SKM-1 (cell line): ENCODE results near the gene HPCAL4.

Source experiments
- DNase-seq: peaks from one replicate; lab custom pipeline; 2025; ENCODE audit not compliant: unreplicated experiment; lab: John Stamatoyannopoulos, UW

HPCAL4 gene

DNA sequence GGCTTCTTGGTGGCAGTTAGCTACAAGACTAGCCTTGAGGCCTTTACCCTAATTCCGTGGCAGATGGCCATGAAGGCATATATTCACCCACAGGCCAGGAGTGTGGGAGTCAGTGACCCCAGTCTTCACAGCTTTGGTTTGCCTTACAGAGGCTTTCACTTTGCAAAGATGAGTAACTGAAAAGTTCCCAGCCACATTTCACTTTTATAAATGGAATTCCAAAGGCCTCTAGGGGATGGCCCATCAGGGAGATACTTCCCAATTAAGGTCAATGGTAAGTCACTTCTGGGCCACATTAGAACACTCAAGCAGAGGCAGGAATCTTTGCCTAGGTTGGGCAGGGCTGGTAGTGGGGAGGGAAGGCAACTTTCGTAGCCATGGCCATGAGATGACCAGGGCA is 38.7 kb downstream of the HPCAL4 start:
- no peak for DNase-seq

DNA sequence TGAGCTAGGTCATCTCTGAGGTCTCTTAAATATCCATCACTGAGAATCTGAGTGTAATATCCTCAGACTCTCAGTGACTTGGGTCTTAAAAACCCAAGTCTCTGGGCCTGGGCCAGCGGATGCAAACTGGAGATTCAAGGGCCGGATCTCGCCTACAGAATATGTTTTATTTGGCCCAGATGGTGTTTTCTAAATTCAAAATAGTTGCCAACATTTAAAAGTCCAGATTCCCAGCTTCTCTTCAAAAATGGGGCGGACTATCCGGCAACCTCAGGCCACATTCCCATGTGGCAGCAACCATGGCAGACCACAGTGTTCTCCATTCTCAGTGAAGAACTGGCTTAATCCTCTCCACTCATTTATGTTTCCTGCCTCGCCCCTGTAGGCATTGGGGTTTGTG is 39.1 kb downstream of the HPCAL4 start:
- DNase-seq, result no peak

DNA sequence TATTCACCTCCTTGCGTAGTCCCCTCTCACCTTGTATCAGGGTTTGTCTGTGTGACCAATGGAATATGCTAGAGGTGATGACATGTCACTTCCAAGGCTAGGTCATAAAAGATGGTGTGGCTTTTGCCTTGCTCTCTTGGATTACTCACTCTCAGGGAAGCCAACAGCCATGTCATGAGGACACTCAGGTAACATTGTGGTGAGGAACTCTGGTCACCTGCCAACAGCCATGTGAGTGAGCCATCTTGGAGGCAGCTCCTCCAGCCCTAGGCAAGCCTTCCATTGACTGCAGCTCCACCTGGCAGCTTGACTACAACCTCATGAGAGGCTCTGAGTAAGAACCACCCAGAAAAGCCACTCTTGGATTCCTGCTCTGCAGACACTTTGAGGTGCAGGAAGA is 40.8 kb downstream of the HPCAL4 start:
- DNase-seq, result no peak

DNA sequence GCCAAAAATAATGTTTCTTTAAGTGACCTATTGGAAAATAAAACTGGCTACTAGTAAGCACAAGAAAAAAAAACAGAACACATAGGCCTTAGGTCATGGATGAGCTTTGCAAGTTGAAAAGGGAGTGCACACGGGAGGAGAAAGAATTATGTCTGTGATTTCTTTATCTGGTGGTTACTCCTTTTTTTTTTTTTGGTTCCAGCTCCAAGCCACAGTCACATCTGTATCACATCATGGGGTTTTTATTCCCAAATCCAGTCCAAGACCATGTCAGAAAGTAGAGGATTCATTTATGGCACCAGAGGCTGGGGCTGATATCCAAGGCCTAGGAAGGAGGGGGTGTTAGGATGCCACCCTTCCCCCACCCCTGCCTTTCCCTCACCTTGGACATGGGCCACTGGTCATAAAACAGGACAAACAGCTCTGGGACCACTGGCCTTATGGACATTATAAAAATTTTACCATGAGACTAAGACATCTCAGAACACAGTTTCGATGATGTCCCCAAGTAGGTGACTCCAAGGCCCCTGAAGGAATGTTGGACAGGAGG is 41.5 kb downstream of the HPCAL4 start:
- DNase-seq, result no peak

DNA sequence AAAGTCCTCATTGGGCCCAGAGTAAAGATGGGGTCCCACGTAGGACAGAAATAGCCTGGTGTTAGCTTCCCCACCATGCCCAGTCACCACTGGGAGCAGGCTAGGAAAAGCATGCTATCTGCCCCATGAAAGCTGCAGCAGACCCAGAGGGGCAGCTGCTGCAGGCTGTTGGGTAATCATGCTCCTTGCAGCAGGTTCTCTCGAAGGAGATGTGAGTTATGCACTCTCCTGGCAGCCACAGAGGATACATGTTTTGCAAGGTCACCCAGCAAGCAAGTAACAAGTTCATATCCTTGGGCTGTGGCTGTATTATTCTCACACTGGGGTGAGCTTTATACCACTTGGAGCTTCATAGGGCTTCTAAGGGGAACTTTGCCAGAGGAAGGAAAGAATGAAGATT is 42.7 kb downstream of the HPCAL4 start:
- DNase-seq, result no peak

DNA sequence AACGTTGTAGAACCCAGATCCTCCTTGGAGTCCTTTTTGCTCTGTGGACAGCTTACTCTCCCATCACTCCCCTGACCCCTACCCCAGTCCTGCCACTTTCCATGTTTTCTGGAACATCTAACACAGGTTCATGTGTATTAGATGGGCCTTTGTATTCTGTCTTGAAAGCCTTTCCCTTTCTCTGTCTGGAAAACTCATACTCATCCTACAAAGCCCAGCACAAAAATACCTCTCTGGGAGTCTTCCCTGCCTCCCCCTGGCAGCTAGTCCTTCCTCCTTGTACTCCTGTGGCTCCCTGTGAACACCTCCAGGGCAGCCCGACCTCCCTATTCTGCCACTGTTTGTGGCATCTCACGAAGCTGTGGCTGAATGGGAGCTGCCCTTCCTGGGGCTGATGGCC is 44.0 kb downstream of the HPCAL4 start:
- no peak for DNase-seq

DNA sequence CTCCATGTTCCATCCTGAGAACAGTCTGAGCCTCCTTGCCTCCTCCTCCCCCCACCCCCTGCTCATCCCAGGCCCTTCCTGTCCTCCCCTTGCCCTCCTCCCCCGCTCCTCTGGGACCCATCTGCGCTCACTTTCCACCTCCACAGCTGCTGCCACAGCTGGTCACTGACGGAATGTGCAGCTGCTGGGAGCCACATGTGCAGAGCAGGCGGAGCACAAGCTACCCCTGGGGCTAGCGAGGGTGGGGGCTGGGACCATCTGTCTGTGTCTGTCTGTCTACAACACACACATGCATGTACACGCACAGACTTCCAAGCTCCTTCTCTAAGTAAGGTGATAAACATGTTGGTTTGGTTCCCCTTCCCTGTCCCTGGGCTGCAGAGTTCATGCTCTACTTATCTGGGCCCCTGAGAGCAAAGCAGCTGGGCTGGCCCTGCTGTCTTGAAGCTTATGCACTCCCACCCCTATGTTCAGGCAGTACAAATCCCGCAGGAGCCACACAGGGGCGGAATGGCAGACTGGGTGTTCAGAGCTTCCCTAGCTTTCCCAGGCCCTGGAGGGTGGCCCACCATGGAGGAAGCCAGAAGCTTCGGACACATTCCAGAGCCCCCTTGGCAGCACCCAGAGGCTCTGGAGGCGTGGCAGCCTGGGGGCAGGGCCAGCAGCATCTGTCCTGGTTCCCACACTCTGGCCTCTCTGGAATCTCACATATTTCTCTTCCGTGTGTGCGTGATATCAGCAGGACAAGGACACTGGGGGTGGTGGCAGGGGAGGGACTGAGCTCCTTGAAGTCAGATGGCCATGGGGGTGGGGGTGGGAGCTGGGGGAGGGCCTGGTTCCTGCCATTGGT is 44.8 kb downstream of the HPCAL4 start:
- no peak for DNase-seq

DNA sequence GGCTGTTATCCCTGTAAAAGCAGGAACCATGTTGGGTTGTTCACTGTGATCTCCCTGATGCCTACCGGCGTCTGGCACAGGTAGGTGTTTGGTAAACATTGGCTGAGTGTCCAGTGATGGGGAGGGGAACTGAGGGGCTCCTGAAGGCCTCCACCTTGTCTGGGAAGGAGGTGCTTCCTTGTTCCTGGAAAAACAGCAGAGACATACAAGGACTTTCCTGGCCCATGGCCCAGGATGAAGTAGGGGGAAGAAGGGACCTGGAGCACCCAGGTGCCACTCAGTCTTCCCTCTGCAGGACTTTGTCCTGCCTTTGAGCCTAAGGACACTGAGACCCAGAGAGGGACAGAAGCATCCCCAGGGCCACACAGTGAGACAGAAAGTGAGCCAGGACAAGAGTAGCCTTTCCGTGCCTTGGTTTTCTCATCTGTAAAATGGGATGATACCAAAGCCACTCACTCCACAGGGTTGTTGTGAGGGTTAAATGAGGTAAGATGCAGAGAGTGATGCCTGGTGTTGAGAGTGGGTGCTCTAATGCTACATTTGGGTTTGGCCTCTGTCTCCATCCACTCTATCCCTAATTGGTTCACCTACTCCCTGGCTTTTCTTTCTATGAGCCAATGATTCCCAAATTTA is 45.7 kb downstream of the HPCAL4 start:
- no peak for DNase-seq

DNA sequence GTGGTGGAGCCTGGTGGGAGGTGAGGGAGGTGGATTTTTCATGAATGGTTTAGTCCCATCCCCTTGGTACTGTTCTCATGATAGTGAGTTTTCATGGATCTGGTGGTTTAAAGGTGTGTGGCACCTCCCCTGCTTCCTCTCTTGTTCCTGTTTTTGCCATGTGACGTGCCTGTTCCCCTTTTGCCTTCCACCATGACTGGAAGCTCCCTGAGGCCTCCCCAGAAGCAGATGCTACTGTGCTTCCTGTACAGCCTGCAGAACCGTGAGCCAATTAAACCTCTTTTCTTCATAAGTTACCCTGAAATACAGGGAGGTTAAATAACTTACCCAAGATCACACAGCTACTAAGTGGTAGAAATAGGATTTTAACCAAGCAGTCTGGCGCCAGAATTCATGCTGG is 47.5 kb downstream of the HPCAL4 start:
- DNase-seq, result no peak

DNA sequence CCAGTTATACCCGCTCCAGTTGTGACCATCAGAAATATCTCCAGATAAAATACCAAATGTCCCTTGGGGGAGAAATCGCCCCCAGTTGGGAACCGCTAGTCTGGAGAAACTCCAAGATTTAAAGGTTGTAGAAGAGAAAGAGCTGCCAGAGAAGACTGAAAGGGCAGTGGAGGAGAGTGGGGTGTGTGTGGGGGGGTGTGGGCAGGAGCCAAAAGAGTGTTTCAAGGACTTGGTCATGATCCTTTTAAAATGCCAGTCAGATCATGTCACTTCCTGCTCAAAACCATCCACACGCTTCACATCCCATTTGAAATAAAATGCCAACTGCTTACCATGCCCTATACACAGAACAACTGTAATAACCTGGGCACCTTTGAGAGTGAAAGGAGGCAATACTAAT is 48.4 kb downstream of the HPCAL4 start:
- DNase-seq, result no peak

DNA sequence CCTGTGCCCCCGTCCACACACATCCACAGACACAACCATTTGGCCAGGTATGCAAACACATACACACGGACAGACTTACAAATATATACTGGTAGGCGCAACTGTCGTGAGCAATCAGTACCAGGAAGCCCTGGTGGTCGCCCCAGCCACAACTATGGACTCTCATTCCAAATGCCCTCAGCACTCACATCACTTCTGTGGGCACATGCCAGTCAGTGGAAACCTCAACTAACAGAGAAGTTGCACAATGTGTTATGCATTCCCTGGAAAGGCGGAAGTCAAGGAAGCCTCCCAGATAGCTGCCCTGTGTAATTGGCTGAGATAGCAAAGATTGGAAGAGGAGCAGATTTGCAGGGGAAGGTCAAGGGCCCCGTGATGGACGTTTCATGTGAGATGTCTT is 50.4 kb downstream of the HPCAL4 start:
- DNase-seq, result no peak

DNA sequence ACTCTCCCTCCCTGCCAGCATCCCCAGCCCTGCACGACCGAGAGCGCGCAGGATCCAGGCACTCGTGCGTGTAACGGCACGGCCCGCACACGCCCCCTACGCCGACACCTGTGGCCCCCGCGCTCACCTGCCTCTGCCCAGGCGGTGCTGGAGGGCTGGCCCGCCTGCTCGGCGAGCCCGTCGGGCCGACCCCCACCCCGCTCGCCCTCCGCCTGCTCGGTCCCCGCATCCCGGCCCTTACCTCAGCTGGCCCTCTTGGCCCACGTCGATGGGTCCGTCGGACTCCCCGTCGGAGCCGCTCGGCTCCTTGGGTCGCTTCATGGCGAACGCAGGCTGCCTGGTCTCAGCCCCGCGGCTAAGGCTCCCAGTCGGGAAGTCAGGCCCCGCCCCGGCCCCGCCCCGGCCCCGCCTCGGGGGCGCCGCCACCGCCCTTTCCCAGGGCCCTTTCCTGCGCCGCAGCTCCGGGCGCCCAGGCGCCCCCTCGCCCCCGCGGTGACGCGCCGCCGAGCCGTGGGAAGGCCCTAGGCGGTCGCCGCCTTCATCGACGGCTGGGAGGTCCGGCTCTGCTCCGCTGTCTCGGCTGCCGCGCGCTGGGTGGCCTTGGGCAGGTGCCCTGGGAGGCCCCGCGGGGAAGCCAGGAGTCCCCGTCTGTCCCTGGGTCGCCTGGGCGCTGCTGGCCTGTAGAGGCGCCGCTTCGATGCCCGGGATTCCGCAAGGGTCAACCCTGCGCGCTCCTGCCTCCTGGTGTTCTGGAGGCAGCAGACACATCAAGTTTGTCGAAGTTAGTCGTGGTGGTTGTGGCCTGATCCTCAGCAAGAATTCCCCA is 51.7 kb downstream of the HPCAL4 start, which contains the start of gene HEYL:
Gene HEYL, minus strand, starts transcription at position 339 of the 826 bp plus-strand sequence. Its CDS starts 18 bp downstream, at position 321.
- peak; percentile 64 for DNase-seq

DNA sequence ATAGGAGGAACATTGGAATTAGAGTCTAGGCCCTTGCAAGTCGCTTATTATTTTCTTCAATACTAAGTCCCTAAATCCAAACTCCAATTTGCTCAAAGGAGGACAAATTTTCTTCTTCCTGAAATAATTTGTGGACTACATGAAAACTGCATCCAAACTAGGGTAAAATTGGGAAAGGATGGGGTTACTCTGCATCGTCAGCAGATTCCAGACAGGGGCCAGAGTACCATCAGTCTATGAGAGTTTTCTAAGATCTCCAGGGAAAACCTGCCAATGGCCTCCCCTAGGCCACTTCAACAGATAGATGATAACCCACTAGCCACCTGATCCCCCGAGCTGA is 52.3 kb downstream of the HPCAL4 start:
- no peak for DNase-seq

DNA sequence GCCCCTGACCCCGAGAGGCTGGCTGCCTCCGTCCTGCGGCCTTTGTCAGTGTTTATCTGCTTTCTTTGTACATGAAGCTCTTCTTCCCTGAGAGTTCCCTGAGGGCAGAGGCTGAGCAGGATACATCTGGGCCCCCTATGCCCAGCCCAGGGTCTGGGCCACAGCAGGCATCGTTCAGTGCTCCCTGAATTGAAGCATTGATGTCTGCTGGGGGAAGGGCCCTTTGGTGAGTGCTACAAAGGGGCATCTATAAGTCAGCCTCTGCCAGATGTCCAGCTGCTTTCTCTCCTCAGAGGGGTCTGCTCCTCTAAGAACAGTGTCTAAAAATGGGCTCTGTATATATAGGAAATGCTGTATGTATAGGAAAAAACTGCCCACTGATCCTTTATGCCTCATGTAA is 53.9 kb downstream of the HPCAL4 start:
- DNase-seq, result no peak

DNA sequence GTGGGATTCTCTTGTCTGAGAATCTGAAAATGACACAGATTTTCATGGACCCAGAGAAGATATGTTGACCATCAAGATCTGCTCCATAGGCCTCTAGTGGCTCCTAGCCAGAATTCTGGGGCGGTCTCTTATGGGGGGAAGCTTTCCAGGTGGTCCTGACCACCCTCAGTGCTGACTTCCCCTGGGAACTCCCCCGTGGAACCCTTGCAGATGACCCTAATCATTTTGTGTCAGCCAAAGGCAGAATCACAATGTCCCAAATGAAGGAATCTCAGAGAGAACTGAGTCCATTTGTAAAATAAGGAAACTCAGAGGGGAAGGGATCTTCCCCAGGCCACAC is 55.4 kb downstream of the HPCAL4 start:
- DNase-seq, result no peak

DNA sequence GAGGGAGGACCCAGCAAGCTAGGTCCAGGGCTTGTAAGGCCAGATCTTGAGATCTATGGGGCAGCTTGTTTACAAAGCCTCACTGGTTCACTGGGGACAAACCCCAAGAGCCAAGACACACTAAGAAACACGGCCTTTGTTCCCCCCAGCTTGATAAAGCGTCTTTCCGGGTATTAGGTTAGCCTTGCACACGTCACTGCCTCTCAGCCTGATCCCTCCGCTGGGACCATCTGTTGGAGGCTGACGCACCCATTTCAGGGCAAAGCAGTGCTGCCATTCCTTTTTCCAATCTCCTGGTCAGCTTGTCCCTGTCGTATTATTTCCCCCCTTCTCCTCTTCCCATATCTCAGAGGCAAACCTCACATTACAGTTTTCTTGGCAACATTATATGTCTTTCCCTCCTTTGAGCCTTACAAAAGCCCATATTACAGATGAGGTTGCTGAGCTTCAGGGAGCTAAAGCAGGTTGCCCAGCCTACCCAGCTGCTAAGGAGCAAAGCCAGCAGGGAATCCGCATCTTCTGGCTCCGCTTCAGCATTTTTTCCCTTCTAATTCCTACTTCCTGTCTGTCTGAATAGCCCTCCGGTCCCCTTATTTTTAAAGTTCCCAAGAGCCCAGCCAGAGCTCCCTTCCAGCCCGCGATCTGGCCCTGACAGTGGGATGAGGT is 55.9 kb downstream of the HPCAL4 start:
- no peak for DNase-seq

DNA sequence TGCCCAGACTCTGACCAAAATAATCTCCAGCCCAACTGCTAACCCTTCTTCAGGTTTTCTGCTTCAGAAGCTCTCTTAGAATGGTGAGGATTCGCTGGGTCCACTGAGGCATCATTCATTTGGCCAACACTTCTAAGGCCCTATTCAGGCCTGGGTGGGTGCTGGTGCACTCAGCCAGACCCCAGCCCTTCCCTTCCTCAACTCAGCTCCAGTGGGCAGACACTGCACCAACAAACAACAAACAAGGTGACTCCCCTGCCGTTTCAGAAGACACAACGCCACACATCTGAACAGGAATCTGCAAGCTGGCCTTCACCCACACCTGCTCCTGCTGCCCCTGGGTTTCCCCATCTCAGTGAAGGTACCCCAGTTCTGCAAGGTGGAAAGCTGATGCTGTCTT is 57.8 kb downstream of the HPCAL4 start:
- no peak for DNase-seq

DNA sequence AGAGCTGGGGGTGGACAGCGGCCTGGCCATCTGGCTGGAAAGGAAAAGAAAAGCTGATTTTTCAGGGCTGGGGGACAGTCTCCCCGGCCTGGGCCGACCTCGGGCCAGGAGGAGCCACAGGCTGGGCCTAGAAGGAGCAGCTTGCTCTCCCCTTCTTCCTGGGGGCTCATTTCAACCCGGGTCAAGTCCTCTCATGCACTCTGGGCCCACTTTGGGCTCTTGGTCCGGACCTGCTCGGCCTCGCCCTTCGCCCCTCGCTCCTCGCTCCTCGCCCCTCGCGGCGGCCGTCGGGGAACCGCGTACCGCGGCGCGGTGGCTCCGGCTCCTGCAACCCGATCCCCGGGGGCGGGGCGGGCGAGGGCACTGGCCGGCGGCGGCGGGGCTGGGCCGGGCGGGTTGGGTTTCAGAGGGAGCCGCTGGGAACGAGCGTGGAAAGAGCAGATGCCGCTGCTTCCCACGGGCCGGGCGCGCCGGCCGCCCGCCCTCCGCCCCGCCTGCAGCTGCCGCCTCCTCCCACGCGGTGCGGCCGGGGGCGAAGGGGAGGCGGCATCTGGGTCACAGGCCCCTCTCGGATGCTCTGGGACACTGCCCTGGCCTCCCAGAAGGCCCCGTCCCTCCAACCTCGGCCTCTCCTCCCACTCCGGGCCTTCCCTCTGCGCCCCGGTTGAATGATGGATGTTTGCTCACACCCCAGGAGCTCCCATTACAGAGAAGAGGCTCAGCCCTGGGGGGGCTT is 58.4 kb downstream of the HPCAL4 start:
- no peak for DNase-seq

DNA sequence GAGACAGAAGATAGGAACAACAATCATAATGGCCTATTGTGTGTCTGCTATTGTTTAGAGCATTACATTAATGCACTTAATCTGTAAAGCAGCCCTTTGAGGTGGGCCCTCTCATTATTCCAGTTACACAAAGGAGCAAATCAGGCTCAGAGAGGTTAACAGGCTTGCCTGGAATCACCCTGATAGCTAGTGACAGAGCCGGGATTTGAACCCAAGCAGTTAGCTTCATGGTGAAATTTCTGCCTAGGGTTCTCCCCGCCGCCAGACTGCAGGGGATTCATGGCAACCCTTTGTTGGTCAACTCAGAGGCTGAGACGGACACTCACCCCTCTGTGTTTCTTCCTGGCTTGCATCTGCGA is 58.9 kb downstream of the HPCAL4 start:
- DNase-seq, result no peak
